Measurements from ENCODE around the gene KRT36.

GRCh38 chr17:41518789-41519449, 29.2 kb upstream of the KRT36 start, which contains the start of gene KRT15:
- no peak for TF ChIP-seq EZH2phosphoT487 (IDR thresholded peaks at IDR 0.05; ENCODE audit: borderline replicate concordance, low read length)
- no peak for TF ChIP-seq CTCF (IDR thresholded peaks at IDR 0.05; ENCODE audit: low read depth, low read length, poor library complexity, severe bottlenecking)
